GM18505 (cell line): Measurements from ENCODE around the gene APC.
"Not testable (repeated sequence)": the region's sequence is repeated elsewhere in the genome, so short reads cannot be mapped to it uniquely, and the experiment has no call there.

Experiments
- ATAC-seq: cut with Tn5 transposase; IDR thresholded peaks from one replicate; pipeline ENCODE4 v1.9.1; 2021; ENCODE audit not compliant: unreplicated experiment
- POLR2A ChIP-seq: IDR thresholded peaks from 4 replicates; pipeline ENCODE4 v1.6.1; 2011; ENCODE audit warnings: borderline replicate concordance; ENCODE audit not compliant: insufficient read depth, insufficient read length; ENCODE audit errors: extremely low read depth

The APC gene

DNA sequence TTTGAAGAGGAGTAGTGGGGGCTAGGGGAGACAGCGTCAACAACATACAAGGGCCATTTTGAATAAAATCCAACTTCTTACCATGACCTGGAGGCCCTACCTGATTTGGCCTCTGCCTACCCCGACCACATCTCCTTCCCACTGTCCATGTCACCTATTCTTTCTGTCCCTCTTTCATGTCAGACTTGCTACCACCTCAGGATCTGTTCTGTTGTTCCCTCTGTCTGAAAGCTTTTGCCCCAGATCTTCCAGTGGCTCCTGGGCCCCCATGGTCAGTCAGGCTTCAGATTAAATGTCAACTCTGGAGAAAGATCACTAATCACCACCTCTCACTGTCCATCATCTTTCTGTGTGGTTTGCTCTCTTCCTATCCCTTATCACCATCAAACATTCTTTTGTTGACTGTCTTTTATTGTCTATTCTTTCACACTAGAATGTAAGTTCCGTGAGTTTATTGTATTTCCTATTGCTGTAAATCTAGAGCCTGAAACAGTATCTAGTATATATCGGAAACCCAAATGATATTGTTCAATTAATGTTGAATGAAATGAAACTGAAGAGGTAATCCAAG lies 31.2 kb upstream of the APC start:
- TF ChIP-seq POLR2A = no peak
- no peak for ATAC-seq

DNA sequence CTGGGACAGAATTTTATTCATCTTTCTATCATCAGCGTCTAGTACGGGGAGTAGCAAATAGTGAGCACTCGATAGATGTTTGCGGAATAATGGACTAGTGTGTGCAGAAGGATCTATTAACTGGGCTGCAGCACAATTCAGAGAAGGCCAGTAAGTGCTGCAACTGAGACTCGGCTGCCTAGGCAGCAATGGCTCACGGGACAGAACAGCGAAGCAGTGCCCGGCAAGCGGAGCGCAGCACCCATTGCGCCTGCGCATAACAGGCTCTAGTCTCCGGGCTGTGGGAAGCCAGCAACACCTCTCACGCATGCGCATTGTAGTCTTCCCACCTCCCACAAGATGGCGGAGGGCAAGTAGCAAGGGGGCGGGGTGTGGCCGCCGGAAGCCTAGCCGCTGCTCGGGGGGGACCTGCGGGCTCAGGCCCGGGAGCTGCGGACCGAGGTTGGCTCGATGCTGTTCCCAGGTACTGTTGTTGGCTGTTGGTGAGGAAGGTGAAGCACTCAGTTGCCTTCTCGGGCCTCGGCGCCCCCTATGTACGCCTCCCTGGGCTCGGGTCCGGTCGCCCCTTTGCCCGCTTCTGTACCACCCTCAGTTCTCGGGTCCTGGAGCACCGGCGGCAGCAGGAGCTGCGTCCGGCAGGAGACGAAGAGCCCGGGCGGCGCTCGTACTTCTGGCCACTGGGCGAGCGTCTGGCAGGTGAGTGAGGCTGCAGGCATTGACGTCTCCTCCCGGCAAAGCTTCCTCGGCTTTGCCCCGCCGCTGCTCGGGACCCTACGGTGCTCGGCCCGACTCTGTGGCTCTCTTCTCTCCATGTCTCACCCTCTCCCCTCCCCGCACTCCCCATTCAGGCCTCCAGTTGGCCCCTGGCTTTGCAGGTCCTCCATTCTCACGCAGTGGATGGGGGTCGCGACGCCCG lies 30.2 kb upstream of the APC start:
- TF ChIP-seq POLR2A = peak; percentile 96
- ATAC-seq = peak; percentile 95

DNA sequence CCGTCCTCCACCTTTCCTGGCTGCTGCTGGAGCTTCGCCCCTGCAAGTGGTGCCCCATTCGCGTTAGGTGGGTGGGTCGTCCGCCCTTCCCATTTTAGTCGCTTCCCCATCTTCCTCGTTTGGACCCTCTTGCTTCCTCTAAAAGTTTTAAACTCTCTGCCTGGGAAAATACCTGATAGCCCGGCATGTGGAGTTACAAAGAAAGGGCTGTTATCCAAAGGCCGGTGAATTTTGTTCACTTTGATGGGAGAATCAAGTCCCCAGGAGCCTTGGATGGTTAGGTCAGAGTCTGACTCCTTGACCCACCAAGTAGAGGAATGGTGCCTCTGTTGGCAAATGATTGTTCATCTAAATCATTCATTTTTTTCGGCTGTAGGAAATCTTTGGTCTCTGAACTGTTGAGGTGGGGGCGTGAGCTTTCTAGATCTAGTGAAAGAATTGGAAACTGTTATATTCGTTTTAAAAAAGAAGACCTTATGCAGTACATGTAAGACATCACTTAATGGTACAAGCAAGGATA lies 29.5 kb upstream of the APC start:
- no peak for ATAC-seq
- TF ChIP-seq POLR2A = no peak

DNA sequence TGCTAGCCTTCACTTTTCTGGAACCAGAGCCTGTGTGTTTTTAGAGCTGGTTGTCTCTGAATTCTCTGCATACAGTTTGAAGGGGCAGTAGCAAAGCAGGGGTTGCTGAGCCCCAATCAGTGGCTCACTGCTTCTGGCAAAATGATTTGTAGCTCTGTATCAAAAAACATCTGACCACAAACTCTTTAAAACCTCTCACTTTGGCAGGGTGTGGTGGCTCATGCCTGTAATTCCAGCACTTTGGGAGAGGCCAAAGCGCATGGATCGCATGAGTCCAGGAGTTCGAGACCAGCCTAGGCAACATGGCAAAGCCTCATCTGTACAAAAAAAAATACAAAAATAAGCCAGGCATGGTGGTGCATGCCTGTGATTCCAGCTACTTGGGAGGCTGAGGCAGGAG lies 28.3 kb upstream of the APC start:
- no peak for ATAC-seq
- TF ChIP-seq POLR2A = no peak

DNA sequence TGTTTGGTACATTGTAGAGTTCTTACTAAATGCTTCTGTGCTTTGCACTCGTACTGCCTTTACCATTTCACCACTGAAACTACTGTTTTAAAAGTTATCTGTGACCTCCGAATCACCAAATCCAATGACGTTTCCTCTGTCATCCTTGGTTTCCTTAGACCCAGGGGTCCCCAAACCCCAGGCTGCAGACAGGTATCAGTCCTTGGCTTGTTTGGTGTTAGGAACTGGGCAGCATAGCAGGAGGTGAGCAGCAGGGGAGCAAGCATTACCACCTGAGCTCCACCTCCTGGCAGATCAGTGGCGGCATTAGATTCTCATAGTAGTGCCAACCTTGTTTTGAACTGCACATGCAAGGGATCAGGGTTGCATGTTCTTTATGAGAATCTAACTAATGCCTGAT lies 26.8 kb upstream of the APC start:
- TF ChIP-seq POLR2A = no peak
- ATAC-seq = no peak

DNA sequence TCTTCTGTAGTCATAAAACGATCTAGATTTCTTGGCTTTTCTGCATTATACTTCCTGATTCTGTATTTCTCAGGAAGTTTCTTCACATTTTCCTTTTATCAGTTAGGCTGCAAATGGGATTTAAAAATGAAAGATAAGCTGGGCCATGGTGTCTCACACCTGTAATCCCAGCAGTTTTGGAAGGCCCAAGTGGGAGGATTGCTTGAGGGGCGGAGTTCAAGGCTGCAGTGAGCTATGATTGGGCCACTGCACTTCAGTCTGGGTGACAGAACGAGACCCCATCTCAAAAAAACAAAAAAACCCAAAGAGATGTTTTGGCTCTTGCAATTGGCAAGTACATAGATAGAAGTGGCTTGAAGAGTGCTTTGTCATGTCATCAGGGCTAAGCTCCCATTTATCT lies 26.2 kb upstream of the APC start:
- ATAC-seq = no peak

DNA sequence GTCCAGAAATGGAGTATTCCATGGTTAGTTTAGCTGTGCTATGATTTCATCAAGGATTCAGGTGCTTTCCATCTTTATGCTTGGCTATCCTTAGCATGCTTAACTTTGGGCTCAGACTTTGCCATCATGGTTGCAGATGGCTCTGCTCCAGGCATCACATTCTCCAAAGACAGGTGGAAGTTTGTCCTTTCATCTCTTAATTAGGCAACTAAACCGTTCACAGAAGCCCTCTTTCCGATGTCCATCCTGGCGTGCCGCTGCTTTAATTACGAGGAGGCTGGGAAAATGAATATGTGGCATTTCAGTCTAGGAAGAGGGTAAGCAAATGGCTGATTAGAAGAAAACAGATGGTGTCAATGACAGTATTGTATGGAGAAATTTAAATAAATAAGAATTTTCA lies 24.5 kb upstream of the APC start:
- no peak for ATAC-seq
- no peak for TF ChIP-seq POLR2A

More for the DNA sequence above, 26.2 kb upstream of the APC start:
- TF ChIP-seq POLR2A = no peak

DNA sequence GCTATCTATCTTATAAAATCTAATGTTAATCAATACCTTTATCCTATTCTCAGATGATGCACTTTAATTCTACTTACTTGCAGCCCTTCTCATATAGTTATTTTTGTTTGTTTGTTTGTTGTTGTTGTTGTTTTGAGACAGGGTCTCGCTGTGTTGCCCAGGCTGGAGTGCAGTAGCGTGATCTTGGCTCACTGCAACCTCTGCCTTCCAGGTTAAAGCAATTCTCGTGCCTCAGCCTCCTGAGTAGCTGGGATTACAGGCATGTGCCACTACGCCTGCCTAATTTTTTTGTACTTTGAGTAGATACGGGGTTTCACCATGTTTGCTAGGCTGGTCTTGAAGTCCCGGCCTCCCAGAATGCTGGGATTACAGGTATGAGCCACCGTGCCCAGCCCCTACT lies 20.8 kb upstream of the APC start:
- ATAC-seq = not testable (repeated sequence)

DNA sequence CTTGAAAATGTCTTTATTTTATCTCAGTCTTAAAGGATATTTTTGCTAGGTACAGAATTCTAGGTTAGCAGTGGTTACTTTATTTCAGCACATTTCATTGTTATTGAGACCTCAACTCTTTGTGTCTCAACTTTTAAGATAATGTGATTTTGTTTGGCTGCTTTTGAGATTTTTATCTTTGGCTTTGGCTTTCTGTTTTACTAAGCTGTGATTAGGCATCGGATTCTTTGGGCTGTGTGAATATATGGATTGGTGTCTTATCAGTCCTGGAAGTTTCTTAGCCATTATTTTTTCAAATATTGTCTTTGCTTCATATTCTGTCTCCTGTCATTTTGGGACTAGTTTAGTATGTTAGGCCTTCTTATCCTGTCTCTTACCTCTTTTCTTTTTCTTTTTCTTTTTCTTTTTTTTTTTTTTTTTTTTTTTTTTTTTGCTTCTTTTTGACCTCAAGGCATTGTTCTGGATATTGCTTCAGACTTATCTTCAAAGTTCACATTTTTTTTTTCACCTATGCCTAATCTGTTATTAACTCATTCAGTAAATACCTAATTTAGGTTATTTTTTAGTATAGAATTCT lies 20.1 kb upstream of the APC start:
- no peak for TF ChIP-seq POLR2A
- ATAC-seq = no peak

DNA sequence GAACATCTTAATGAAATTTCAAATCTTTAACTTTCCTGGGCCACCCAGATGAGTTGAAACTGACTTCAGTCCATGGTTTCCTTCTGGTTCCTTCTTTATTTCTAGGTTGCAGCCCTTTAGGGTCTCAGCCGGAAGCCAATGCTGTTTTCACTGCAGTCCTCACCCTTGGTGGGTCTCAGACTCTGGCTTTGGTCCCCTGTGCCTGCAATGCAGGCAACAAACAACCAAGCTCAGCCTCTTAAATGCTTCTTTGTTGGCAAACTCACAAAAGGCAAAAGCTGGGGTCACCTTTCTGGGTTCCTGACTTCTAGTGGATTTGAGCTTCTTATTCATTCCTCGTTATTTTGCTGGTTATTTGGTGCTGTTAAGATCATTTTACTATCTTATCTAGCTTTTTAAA lies 19.3 kb upstream of the APC start:
- TF ChIP-seq POLR2A = no peak
- ATAC-seq = no peak

DNA sequence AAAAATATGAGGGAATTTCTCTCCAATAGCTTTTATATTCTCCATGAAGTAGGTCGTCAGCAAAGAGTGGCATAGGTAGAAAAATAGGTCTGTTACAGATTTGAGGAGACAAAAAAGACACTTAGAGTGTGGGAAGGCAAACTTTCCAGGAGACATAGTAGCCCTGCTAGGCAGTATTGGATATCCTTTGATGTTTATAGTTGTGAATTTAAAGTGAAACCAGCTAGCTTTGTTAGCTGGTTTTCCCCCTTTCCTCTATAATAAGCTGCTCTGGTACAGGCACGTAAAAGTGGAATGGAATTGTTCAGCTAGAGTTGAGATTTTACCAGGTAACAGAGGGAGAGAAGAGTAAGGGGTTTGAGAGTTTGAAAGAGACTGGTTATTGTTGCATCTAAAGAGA lies 17.1 kb upstream of the APC start:
- TF ChIP-seq POLR2A = no peak
- no peak for ATAC-seq

DNA sequence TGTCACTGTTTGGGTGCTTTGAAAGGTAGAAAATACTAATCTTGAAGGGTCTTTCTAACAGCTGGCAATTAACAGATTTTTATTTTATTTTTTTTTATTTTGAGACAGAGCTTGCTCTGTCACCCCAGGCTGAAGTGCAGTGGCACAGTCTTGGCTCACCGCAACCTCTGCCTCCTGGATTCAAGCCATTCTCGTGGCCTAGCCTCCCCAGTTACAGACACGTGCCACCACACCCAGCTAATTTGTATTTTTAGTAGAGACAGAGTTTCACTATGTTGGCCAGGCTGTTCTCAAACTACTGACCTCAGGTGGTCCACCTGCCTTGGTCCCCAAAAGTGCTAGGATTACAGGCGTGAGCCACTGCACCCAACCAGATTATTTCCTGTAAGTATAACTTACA lies 12.8 kb upstream of the APC start:
- TF ChIP-seq POLR2A = no peak
- ATAC-seq = no peak

DNA sequence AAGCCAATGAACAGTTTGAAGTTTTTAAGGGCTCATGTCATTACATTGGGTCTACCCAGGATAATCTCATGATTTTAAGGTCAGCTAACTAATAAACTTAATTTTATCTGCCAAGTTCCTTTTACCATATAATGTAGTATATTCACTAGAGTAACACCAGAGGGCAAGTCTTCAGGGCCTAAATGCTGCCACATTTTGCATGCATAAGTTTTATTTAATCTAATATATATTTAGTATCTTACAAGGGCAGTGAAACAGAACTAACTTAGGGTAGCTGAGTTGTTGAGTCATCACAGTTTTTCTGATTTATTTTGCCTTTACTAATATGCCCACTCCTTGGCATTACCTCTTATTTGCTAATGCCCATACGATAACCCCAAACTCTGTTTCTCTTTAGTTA lies 8.1 kb upstream of the APC start:
- no peak for TF ChIP-seq POLR2A
- no peak for ATAC-seq

DNA sequence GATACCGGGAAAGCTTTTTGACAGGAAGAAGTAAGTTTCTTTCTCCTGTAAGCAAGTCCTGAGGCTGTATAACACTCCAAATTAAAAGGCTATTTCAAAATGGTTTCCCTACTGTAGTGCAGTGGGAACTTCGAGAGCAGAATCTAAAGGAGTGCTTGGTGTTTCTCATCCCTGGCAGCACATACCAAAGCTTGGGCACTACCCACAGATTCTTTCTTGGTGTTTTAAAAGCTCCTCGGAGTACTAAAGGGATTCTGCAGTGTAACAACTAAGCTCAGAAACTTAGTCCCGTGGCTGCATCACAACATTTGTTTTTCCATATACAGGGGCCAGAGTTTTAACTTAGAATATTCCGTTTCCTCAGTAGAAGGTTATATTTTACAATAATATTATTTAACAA lies 5.6 kb upstream of the APC start:
- no peak for ATAC-seq
- no peak for TF ChIP-seq POLR2A
